NCI-H82 treated with DMSO at 0.1 percent for 48 hours (cell line): ENCODE measurements around the gene FSTL1.

Experiments used
- DNase-seq: peaks from one replicate; lab custom pipeline; 2025; ENCODE audit not compliant: unreplicated experiment; lab: John Stamatoyannopoulos, UW

FSTL1 gene, protein sequence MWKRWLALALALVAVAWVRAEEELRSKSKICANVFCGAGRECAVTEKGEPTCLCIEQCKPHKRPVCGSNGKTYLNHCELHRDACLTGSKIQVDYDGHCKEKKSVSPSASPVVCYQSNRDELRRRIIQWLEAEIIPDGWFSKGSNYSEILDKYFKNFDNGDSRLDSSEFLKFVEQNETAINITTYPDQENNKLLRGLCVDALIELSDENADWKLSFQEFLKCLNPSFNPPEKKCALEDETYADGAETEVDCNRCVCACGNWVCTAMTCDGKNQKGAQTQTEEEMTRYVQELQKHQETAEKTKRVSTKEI

DNA sequence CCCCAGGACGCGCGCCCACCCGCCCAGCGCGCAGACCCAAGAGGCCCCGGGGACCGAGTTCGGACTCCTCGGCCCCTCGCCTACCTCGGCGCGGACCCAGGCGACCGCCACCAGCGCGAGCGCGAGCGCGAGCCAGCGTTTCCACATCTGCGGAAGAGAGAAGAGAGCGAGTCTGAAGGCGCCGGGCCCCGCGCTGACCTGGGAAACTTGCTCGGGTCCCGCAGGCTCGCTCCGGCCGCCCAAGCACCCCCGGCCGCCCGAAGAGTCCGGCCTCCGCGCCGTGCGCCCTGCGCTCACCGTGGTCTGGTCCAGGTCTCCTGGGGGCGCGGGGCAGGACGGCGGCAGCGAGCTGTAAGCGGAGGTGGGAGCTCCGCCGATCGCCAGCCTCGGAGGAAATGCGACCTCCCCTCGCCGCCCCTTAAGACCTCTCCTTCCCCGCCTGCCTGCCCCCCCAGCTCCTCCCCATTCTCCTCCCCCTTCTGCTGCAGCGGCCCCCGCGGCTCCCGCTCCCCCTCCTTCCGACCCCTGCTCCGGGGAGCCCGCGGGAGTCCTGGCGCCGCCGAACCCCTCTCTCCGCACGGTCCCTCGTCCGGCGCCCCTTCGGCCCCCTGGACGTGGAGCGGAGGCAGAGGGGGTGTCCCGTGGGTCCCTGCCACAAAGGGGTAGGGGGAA, at the start of gene FSTL1:
TSS of gene FSTL1 (minus strand) at position 393 of the 672 bp plus-strand sequence. CDS start at position 147, 246 bp downstream.
- no peak for DNase-seq

GRCh38 chr3:120498556-120499346, 48.0 kb upstream of the FSTL1 start:
- no peak for DNase-seq

DNA sequence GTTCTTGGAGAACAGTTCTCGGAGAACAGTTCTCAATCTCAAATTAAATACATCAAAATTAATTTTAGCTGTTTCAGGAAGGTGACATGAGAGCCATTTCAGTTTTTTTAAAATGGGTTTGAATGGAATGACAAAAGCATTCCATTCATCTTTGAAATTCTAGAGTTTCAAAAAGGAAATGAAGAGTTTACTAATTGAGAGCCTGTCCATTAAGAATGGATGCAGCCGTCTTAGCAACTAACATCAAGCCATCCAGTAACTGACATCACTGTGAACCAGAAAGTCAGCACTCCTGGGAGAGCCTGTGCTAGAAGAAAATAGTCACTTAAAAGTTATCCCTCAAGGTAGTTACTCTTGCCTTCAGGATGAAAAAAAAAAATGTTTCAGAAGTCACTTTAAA, 47.0 kb upstream of the FSTL1 start:
- DNase-seq: no peak

DNA sequence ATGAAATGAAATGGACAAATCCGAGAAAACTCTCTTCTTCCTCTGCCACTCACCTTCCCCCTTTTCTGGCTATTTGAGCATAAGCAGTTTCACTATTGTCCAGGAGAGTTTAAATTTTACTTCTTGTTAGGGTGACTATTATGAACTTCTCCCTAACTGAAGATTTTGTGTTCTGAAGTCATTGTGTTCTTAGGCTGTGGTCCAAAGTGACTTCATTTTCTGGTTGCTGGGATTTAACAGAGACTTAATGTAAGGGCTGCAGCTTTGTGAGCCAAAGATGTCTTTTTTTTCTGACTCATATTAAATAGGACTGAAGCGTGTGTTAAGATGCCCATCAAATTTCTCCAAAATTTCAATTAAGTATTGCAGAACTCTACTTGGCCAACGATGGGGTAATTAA, 46.5 kb upstream of the FSTL1 start:
- no peak for DNase-seq

GRCh38 chr3:120496278-120497002, 45.6 kb upstream of the FSTL1 start:
- no peak for DNase-seq

- no peak for DNase-seq
These were observed 45.0 kb upstream of the FSTL1 start for GRCh38 chr3:120495809-120496208.

- no peak for DNase-seq
These were observed 41.3 kb upstream of the FSTL1 start for GRCh38 chr3:120492103-120492502.

DNA sequence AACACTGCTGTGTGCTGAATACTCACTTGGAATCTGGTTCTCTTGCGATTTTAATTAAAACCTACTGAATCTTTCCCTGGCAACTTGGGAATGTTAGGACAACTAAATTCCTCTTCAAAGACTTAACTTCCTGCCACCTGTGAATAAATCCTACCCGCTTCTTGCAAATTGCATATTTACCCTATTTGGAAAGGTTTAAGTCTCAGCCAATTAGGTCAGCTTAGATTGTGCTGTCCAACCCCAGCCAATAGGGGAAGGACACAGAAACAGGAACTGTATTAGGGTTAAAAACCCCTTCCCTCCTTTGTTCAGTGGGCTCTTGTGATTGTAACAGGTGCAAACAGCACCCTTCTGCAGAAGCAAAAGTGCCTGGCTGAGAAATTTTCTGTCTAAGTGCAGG, 38.6 kb upstream of the FSTL1 start:
- no peak for DNase-seq

DNA sequence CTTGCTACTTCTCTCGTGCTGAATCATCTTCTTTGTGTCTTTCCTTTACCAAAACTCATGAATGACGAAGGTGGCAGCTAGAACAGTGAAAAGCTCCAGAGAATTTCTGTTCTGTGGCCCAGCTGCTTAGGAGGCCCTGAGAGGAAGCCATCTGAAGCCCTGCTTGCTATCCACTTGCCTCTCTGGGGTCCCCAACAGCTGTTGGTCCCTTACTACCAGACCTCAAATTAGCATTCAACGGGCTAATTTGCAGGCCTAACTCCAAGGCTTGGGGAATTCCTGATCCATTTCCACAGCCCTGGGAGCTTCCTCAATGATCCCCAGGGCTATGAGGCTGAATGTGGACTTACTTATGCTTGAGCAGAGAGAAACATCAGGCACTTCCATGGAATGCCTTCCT, 37.5 kb upstream of the FSTL1 start:
- DNase-seq: no peak

DNA sequence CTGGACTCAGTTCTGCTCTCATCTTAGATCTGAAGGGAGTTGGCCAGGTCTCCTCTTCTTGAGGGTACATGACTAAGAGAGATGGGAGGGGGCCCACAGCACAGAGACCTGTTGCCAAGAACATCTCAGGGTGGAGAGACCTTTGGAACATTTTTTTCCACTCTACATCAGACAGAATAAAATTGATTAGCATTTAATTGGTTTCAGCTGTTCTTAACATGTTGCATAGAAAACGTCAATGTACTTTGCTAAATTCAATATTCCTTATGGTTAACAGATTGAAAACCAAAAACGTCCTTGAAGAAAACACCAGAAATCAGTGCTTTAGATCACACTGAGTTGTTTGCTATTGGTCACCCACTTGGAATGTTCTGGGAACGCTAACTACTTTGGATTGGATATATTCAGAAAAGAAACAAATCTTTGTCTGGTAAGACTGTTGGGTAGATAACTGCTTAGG, 36.4 kb upstream of the FSTL1 start:
- DNase-seq: no peak

GRCh38 chr3:120481081-120481480, 30.3 kb upstream of the FSTL1 start:
- DNase-seq: no peak

DNA sequence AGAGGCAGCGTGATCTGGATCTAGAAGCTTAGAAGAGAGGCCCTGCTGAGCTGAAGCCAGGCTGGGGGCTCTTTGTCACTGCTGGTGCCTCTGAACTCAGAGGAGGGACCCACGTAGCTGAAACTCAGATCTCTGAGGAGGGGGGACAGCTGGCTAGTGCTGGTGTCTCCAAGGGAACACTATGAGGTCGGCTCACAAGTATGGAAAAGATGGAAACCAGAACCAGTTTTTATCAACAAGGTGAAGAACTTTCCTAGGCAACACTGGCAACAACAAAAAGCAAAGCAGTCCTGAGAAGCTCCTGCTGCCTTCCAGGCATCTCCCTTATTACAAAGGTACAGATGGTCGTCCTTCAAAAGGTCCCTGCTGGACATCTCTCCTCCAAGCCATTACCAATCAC, 27.0 kb upstream of the FSTL1 start:
- no peak for DNase-seq

DNA sequence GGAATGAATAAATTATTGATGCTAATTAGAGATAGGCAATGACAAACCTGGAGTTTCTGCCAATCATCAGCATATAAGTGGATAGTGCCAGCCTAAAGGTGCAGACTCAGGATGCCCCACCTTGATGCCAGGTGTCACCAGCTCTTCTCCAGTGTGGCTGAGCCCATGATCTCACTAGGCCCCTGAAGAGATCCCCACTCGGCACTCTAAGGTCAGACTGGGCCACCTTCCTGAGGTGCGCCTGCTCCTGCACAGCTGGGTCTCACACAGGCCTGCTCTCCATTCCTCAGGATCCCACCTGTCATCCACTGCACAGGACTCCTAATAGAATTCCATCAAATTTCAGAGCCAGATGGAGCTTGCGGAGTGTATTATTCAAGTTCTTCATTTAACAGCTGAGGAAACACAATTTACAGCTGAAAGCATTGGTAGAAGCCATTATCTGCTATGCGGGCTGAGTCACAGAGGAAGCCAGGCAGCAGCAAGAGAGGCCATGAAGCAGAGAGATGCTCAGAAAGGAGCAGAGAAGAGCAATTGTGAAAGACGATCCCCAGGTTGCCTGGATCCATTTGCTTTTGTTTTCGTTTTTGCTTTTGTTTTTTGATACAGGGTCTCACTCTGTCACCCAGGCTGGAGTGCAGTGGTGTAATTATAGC, 25.1 kb upstream of the FSTL1 start:
- no peak for DNase-seq

- no peak for DNase-seq
These were observed 23.3 kb upstream of the FSTL1 start for GRCh38 chr3:120473896-120474675.

DNA sequence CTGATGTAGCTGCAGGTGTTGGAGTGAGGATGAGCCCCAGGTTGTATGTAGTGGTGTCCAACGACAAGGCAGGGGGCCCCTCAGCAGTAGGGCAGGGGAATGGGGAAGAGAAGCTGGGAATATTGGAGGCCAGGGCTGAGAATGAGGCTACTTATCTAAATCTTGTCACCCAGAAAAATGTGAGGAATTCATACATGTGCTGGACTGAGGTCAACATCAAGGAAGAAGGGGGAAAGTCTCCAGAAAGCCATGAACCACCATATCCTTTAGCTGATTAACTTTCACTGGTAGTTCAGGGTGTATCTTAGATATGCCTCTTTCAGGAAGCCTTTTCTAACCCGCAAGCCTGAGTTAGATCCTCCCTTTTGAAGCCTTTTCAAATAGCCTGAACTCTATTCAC, 22.6 kb upstream of the FSTL1 start:
- no peak for DNase-seq

GRCh38 chr3:120472121-120472844, 21.5 kb upstream of the FSTL1 start:
- no peak for DNase-seq

DNA sequence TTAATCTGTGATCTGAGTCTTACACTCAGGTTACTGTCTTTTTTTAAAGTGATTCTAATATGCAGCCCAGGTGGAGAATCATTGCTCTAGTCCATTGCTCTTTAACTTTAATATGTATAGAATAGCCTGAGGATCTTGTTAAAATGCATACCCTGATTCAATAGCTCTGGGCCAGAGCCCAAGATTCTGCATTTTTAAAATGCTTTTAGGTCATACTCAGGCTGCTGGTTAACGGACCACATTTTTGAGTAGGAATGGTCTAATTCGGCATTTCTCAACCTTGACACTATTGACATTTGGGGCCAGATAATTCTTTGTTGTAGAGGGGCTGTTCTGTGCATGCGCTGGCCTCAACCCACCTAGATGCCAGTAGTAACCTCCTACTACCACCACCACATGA, 20.9 kb upstream of the FSTL1 start:
- no peak for DNase-seq

GRCh38 chr3:120470870-120471269, 20.1 kb upstream of the FSTL1 start:
- no peak for DNase-seq

DNA sequence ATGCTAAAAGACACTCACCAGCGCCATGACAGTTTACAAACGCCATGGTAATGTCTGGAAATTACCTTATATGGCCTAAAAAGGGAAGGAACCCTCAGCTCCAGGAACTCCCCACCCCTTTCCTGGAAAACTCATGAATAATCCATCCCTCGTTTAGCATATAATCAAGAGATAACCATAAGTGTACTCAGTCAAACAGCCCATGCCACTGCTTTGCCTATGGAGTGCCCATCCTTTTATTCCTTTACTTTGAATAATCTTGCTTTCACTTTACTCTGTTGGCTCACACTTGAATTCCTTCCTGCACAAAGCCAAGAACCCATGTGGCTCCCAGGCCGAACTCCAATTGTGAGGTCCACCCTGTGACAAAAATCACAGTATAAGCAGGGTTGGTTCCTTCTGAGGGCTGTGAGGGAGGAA, 19.1 kb upstream of the FSTL1 start:
- DNase-seq: no peak
